Panc1 (cell line): ENCODE data around the gene SLC5A6. TPM values are rescaled to one million over a fixed set of nuclear protein-coding genes. Genes with fewer than 3 reads are reported as not detected.

Experiments
- ATAC-seq: fragments of 200-7000 bp; cut with Tn5 transposase; 2 replicates; pipeline ENCODE4 v1.9.1; 2020; ENCODE audit warnings: mild to moderate bottlenecking, moderate library complexity
- BruUV-seq: library from RNA; stranded (reverse); fragments of 400-500 nt; replicated peaks from 2 replicates; lab custom pipeline; 2021; lab: Mats Ljungman, UMichigan
- CTCF ChIA-PET: fragments of 300-600 bp; sonication (Branson Sonifier 250); formaldehyde crosslinking; loops from one replicate; lab custom pipeline; 2022; ENCODE audit warnings: antibody characterized with exemption; lab: Charles Lee
- POLR2A ChIA-PET: fragments of 300-600 bp; sonication (Branson Sonifier 250); formaldehyde crosslinking; loops from one replicate; lab custom pipeline; 2022; ENCODE audit warnings: antibody characterized with exemption; lab: Charles Lee
- DNase-seq: peaks from one replicate; pipeline ENCODE4 v3.0.0-alpha.2; 2010; ENCODE audit warnings: low read depth, low spot score
- H3K27ac ChIP-seq: 2 replicates; pipeline ENCODE4 v1.5.1; 2011; ENCODE audit warnings: mild to moderate bottlenecking, low read length, inconsistent platforms
- H3K27me3 ChIP-seq: fragments of 200-500 bp; sonication (Bioruptor generic); 2 replicates; pipeline ENCODE4 v1.6.0; 2014; ENCODE audit warnings: low read length, inconsistent platforms; ENCODE audit not compliant: control insufficient read depth, insufficient read depth
- H3K36me3 ChIP-seq: fragments of 200-500 bp; sonication (Bioruptor generic); 2 replicates; pipeline ENCODE4 v1.5.1; 2014; ENCODE audit warnings: inconsistent platforms, mild to moderate bottlenecking, low read length, moderate library complexity; ENCODE audit not compliant: control insufficient read depth, insufficient read depth
- H3K4me1 ChIP-seq: 2 replicates; pipeline ENCODE4 v1.5.1; 2011; ENCODE audit warnings: inconsistent platforms, mild to moderate bottlenecking, low read length, moderate library complexity; ENCODE audit not compliant: control insufficient read depth, insufficient read depth
- H3K4me3 ChIP-seq, 2 experiments: 2 replicates each; pipeline ENCODE4 v1.5.1; 2011 to 2012; ENCODE audit warnings: low read depth in 2 of 2, low read length in 2 of 2, mild to moderate bottlenecking in 2 of 2, inconsistent platforms in 1 of 2, moderate library complexity in 1 of 2
- H3K9me3 ChIP-seq: fragments of 200-500 bp; sonication (Bioruptor generic); 2 replicates; pipeline ENCODE4 v1.5.1; 2014; ENCODE audit warnings: low read depth, mild to moderate bottlenecking, inconsistent platforms, low read length, moderate library complexity; ENCODE audit not compliant: control insufficient read depth, insufficient read depth
- POLR2AphosphoS5 ChIP-seq: IDR thresholded peaks from 2 replicates; pipeline ENCODE4 v1.6.1; 2012; ENCODE audit warnings: mild to moderate bottlenecking, low read depth, low read length, moderate library complexity
- SIN3A ChIP-seq: IDR thresholded peaks from 2 replicates; pipeline ENCODE4 v1.6.1; 2012; ENCODE audit warnings: low read depth, mild to moderate bottlenecking, low read length, moderate library complexity, borderline replicate concordance; ENCODE audit not compliant: insufficient read depth
- TCF7L2 ChIP-seq: IDR thresholded peaks from 2 replicates; pipeline ENCODE4 v1.6.1; 2011; ENCODE audit warnings: mild to moderate bottlenecking, low read depth, low read length, inconsistent platforms
- in situ Hi-C: cut with HindIII; loops from 2 replicates; pipeline ENCODE4 v1.10.0; 2016; ENCODE audit warnings: low sequenced_read_pairs, low pct_unique_long_range_greater_than_20kb
- intact Hi-C: fragments of 100-400 bp; cut with micrococcal nuclease; formaldehyde crosslinking; loops from one replicate; pipeline ENCODE4 v1.10.0; 2022; ENCODE audit not compliant: unreplicated experiment
- total RNA-seq: library from RNA; stranded (reverse); gene quantifications from one replicate; pipeline ENCODE4 v1.2.1, GENCODE V29; 2021; ENCODE audit not compliant: unreplicated experiment
- TF ChIP-seq, protein P1 (sequence below): fragments of 450-650 bp; IDR thresholded peaks from 2 replicates; pipeline ENCODE4 v1.5.1; 2017; ENCODE audit warnings: mild to moderate bottlenecking
- TF ChIP-seq, protein P2 (sequence below), 2 experiments: IDR thresholded peaks; 2 replicates each; pipeline ENCODE4 v1.6.1; 2011 to 2012; ENCODE audit warnings: low read depth in 2 of 2, control low read depth in 1 of 2, low read length in 1 of 2, mild to moderate bottlenecking in 1 of 2, moderate library complexity in 1 of 2; ENCODE audit not compliant: insufficient read depth in 1 of 2

The SLC5A6 gene
- total RNA-seq, 1 experiment from 2014 or later = 74.5 TPM

DNA sequence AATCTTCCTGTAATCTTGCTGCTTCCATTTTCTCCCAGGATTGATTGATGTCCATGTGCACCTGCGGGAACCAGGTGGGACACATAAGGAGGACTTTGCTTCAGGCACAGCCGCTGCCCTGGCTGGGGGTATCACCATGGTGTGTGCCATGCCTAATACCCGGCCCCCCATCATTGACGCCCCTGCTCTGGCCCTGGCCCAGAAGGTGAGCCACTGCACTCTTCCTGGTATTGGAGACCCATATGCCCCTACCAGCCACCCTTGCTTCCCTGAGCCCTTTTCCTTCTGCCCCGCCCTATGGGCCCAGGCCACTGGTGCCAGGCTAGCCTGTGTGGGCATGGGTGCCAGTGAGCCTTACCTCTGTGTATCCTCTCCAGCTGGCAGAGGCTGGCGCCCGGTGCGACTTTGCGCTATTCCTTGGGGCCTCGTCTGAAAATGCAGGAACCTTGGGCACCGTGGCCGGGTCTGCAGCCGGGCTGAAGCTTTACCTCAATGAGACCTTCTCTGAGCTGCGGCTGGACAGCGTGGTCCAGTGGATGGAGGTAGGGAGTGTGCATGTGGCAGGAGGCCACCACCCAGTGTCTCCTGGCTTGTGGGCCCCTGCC, 25.4 kb upstream of the SLC5A6 start:
- TF ChIP-seq TCF7L2 (no peak), SIN3A (no peak), POLR2AphosphoS5 (no peak)
- TF ChIP-seq, protein P1, sequence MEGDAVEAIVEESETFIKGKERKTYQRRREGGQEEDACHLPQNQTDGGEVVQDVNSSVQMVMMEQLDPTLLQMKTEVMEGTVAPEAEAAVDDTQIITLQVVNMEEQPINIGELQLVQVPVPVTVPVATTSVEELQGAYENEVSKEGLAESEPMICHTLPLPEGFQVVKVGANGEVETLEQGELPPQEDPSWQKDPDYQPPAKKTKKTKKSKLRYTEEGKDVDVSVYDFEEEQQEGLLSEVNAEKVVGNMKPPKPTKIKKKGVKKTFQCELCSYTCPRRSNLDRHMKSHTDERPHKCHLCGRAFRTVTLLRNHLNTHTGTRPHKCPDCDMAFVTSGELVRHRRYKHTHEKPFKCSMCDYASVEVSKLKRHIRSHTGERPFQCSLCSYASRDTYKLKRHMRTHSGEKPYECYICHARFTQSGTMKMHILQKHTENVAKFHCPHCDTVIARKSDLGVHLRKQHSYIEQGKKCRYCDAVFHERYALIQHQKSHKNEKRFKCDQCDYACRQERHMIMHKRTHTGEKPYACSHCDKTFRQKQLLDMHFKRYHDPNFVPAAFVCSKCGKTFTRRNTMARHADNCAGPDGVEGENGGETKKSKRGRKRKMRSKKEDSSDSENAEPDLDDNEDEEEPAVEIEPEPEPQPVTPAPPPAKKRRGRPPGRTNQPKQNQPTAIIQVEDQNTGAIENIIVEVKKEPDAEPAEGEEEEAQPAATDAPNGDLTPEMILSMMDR = no peak
- TF ChIP-seq, protein P2, sequence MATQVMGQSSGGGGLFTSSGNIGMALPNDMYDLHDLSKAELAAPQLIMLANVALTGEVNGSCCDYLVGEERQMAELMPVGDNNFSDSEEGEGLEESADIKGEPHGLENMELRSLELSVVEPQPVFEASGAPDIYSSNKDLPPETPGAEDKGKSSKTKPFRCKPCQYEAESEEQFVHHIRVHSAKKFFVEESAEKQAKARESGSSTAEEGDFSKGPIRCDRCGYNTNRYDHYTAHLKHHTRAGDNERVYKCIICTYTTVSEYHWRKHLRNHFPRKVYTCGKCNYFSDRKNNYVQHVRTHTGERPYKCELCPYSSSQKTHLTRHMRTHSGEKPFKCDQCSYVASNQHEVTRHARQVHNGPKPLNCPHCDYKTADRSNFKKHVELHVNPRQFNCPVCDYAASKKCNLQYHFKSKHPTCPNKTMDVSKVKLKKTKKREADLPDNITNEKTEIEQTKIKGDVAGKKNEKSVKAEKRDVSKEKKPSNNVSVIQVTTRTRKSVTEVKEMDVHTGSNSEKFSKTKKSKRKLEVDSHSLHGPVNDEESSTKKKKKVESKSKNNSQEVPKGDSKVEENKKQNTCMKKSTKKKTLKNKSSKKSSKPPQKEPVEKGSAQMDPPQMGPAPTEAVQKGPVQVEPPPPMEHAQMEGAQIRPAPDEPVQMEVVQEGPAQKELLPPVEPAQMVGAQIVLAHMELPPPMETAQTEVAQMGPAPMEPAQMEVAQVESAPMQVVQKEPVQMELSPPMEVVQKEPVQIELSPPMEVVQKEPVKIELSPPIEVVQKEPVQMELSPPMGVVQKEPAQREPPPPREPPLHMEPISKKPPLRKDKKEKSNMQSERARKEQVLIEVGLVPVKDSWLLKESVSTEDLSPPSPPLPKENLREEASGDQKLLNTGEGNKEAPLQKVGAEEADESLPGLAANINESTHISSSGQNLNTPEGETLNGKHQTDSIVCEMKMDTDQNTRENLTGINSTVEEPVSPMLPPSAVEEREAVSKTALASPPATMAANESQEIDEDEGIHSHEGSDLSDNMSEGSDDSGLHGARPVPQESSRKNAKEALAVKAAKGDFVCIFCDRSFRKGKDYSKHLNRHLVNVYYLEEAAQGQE (IDR thresholded peaks at IDR 0.05; ENCODE audit: insufficient read depth in 1 of 2, low read depth in 2 of 2, low read length in 1 of 2) = no peak
- CTCF ChIA-PET = no interaction called here
- ATAC-seq (no peak), DNase-seq (no peak)
- intact Hi-C loops (no loop called here), in situ Hi-C loops (no loop called here)
- H3K27ac ChIP-seq = no peak overlapping the region
- no peaks in the 10 kb centered on the region for H3K9me3 ChIP-seq
- POLR2A ChIA-PET = no interaction called here
- H3K27me3 ChIP-seq = no peaks in the 10 kb centered on the region
- H3K36me3 ChIP-seq = peaks cover 39% of the 10 kb centered on the region
- no peak overlapping the region for H3K4me3 ChIP-seq
- H3K4me1 ChIP-seq = no peaks in the 10 kb centered on the region
- no TSS peak for BruUV-seq

DNA sequence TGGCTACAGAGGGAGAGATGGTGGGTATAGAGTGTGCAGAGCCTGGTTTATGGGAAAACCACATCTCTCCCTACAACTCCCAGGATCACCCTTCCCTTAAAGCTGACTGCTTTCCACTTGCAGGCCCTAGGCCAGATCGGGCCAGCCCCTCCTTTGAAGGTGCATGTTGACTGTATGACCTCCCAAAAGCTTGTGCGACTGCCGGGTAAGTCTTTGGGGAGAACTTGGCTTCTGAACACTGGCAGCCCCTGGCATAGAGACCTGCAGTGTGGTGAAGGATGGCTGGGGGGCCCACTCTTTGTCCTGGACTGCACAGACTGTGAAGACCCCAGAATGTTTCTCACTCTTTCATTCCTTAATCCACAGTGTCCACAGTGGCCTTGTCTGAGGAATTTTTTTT, 24.6 kb upstream of the SLC5A6 start:
- POLR2A ChIA-PET = no interaction called here
- Histone ChIP-seq H3K9me3 (no peaks in the 10 kb centered on the region), H3K27me3 (no peaks in the 10 kb centered on the region), H3K36me3 (peaks cover 44% of the 10 kb centered on the region), H3K27ac (no peak overlapping the region), H3K4me1 (no peaks in the 10 kb centered on the region), H3K4me3 (no peak overlapping the region)
- in situ Hi-C loops = no loop called here
- intact Hi-C loops = no loop called here
- ATAC-seq (no peak), DNase-seq (no peak)
- CTCF ChIA-PET = no interaction called here
- no TSS peak for BruUV-seq
- TF ChIP-seq POLR2AphosphoS5 (no peak), SIN3A (no peak), TCF7L2 (no peak)
- TF ChIP-seq, protein P2 (IDR thresholded peaks at IDR 0.05; ENCODE audit: insufficient read depth in 1 of 2, low read depth in 2 of 2, low read length in 1 of 2) = no peak
- TF ChIP-seq, protein P1 = no peak
